ENCODE measurements around the gene CTSV. TPM values are rescaled to one million over a fixed set of nuclear protein-coding genes. Genes with fewer than 3 reads are reported as not detected.
"Not testable (repeated sequence)": the region's sequence is repeated elsewhere in the genome, so short reads cannot be mapped to it uniquely, and the experiment has no call there.

The CTSV gene
- total RNA-seq, 1 donor from 2014 or later, result 7.2 TPM

DNA sequence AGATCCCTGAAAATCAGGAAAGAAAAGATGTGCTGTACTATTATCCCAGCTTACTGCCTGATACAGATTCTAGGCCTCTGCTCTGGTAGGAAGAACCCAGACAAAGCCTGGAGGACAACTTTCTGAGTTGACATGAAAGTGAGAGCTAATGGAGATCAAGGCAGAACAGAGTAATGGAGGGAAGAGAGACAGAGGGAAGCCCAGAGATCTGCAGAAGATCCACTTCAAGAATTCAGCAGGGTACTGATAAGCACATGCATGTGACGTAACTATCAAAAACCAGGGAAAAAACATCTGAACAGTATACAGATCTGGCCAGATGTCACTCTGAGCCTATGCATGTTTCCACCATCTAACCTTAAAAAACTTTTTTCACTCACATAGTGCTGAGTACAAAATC lies 37.6 kb downstream of the CTSV start:
- not testable (repeated sequence) for H3K9me3 Mint-ChIP-seq; DNase-seq (ENCODE audit: low read depth, low spot score); H3K36me3 Mint-ChIP-seq (ENCODE audit: low read depth); H3K4me3 Mint-ChIP-seq; H3K27me3 Mint-ChIP-seq (ENCODE audit: low read depth); H3K27ac Mint-ChIP-seq (ENCODE audit: unreplicated experiment)
- peaks cover 22% of the 10 kb centered on the region for H3K4me1 Mint-ChIP-seq

DNA sequence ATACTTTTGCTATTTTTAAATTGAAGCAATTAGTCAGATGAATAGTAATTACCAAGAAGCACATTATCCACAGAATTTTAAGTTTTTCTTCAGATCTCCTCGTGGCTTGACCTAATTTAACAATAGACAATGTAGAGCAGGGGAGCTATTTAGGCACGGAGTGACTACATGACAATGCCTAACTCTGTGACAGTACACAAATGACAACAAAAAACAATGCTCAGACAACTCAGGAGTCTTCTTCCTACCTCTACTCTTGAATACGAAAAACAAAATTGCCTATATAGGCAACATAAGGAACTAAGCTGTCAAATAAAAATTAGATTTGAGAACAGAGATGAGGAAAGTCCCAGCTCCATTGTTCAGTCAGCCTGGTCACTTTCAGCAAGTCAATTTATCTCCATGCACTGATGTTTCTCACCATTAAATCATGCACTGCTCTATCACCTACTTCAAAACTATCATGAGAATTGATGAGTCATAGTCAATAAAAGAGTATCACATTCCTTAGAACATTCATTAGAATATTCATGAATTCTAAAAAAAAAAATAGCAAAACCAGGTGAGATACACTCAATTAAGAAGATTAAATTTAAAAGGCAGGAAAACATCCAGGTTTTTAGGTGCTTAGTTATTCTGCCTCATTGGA lies 38.7 kb downstream of the CTSV start:
- H3K4me3 Mint-ChIP-seq, result not testable (repeated sequence)
- H3K4me1 Mint-ChIP-seq, result peaks cover 22% of the 10 kb centered on the region

GRCh38 chr9:96999733-97000132 lies 39.2 kb downstream of the CTSV start:
- H3K27me3 Mint-ChIP-seq (ENCODE audit: low read depth); H3K27ac Mint-ChIP-seq (ENCODE audit: unreplicated experiment); H3K9me3 Mint-ChIP-seq; H3K36me3 Mint-ChIP-seq (ENCODE audit: low read depth); DNase-seq (ENCODE audit: low read depth, low spot score); H3K4me3 Mint-ChIP-seq: not testable (repeated sequence)
- peaks cover 22% of the 10 kb centered on the region for H3K4me1 Mint-ChIP-seq

More for the DNA sequence above, 38.7 kb downstream of the CTSV start:
- not testable (repeated sequence) for H3K27ac Mint-ChIP-seq (ENCODE audit: unreplicated experiment); DNase-seq (ENCODE audit: low read depth, low spot score); H3K27me3 Mint-ChIP-seq (ENCODE audit: low read depth); H3K36me3 Mint-ChIP-seq (ENCODE audit: low read depth); H3K9me3 Mint-ChIP-seq

DNA sequence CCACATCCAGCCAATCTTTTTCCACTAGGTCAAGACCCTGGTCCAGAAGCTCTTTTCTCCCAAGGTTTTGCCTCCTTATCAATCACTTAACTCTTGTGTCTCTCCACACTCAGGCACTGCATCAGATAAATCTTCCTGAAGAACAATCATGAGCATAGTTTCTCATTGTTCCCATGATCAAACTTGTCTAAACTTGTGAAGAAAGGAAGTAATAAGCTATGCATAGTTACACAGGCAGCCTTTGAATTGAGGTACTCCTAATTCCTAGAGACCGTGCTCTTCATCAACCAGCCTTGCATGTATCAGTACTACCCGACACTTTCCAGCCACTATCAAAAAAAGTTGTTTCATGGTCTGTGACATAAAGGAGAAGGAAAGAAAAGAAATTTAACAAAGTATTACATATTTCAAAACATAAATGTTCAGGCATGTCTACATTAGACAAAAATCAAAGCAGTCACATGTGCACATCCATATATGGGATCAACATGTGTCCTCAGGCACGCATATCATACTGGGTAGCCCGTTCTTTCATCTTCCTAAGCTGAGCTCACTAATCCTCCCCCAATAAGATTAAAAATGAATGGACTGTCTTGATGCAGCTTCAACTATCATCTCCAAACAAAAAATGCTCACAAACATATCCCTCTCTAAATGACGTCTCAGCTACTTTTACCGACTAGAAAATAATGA lies 41.8 kb downstream of the CTSV start:
- H3K9me3 Mint-ChIP-seq; H3K27ac Mint-ChIP-seq (ENCODE audit: unreplicated experiment); H3K36me3 Mint-ChIP-seq (ENCODE audit: low read depth); H3K4me3 Mint-ChIP-seq; DNase-seq (ENCODE audit: low read depth, low spot score); H3K27me3 Mint-ChIP-seq (ENCODE audit: low read depth): not testable (repeated sequence)
- peaks cover 22% of the 10 kb centered on the region for H3K4me1 Mint-ChIP-seq

- H3K4me1 Mint-ChIP-seq; H3K27ac Mint-ChIP-seq (ENCODE audit: unreplicated experiment); H3K27me3 Mint-ChIP-seq (ENCODE audit: low read depth); H3K4me3 Mint-ChIP-seq; DNase-seq (ENCODE audit: low read depth, low spot score); H3K9me3 Mint-ChIP-seq; H3K36me3 Mint-ChIP-seq (ENCODE audit: low read depth): not testable (repeated sequence)
These were observed 44.4 kb downstream of the CTSV start for GRCh38 chr9:96994531-96995016.

GRCh38 chr9:96992303-96992702 lies 46.6 kb downstream of the CTSV start:
- H3K9me3 Mint-ChIP-seq; H3K36me3 Mint-ChIP-seq (ENCODE audit: low read depth); H3K27ac Mint-ChIP-seq (ENCODE audit: unreplicated experiment); H3K4me3 Mint-ChIP-seq; H3K27me3 Mint-ChIP-seq (ENCODE audit: low read depth); DNase-seq (ENCODE audit: low read depth, low spot score); H3K4me1 Mint-ChIP-seq: not testable (repeated sequence)

GRCh38 chr9:96989747-96990318 lies 49.1 kb downstream of the CTSV start:
- H3K4me3 Mint-ChIP-seq, result not testable (repeated sequence)

GRCh38 chr9:96984887-96985286 lies 54.1 kb downstream of the CTSV start:
- not testable (repeated sequence) for H3K4me1 Mint-ChIP-seq; H3K27ac Mint-ChIP-seq (ENCODE audit: unreplicated experiment); H3K36me3 Mint-ChIP-seq (ENCODE audit: low read depth); H3K4me3 Mint-ChIP-seq; H3K9me3 Mint-ChIP-seq; DNase-seq (ENCODE audit: low read depth, low spot score); H3K27me3 Mint-ChIP-seq (ENCODE audit: low read depth)

More at GRCh38 chr9:96989747-96990318, 49.1 kb downstream of the CTSV start:
- H3K9me3 Mint-ChIP-seq; H3K4me1 Mint-ChIP-seq; DNase-seq (ENCODE audit: low read depth, low spot score); H3K27ac Mint-ChIP-seq (ENCODE audit: unreplicated experiment); H3K27me3 Mint-ChIP-seq (ENCODE audit: low read depth); H3K36me3 Mint-ChIP-seq (ENCODE audit: low read depth): not testable (repeated sequence)

DNA sequence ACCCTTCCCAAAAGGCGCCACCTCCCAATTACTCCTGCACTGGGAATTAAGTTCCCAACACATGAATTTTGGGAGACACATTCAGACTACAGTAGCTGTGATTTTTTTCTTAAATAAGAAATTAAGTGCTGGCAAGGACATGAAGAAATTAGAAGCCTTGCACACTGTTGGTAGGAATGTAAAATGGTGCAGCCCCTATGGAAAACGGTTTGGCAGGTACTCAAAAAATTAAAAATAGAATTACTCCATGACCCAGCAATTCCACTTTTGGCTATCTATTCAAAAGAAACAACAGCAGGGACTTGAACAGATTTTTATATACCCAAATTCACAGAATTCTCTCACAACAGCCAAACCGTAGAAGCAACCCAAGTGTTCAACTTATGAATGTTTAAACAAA lies 54.8 kb downstream of the CTSV start:
- not testable (repeated sequence) for H3K4me1 Mint-ChIP-seq; H3K4me3 Mint-ChIP-seq; H3K9me3 Mint-ChIP-seq; DNase-seq (ENCODE audit: low read depth, low spot score); H3K27me3 Mint-ChIP-seq (ENCODE audit: low read depth); H3K27ac Mint-ChIP-seq (ENCODE audit: unreplicated experiment); H3K36me3 Mint-ChIP-seq (ENCODE audit: low read depth)

- H3K9me3 Mint-ChIP-seq; DNase-seq (ENCODE audit: low read depth, low spot score); H3K36me3 Mint-ChIP-seq (ENCODE audit: low read depth); H3K4me1 Mint-ChIP-seq; H3K27ac Mint-ChIP-seq (ENCODE audit: unreplicated experiment); H3K27me3 Mint-ChIP-seq (ENCODE audit: low read depth); H3K4me3 Mint-ChIP-seq: not testable (repeated sequence)
These were observed 55.3 kb downstream of the CTSV start for GRCh38 chr9:96983496-96984122.

Other genes starting within 250 kb of the CTSV start
- gene ZNF782, start 184.6 kb downstream of the CTSV start, total RNA-seq, result 7.9 and 8.7 TPM in 2 replicates
- gene NUTM2G, start 110.3 kb downstream of the CTSV start, total RNA-seq, result not detected in 2 replicates